Measurements from ENCODE around the gene SYK.

DNA sequence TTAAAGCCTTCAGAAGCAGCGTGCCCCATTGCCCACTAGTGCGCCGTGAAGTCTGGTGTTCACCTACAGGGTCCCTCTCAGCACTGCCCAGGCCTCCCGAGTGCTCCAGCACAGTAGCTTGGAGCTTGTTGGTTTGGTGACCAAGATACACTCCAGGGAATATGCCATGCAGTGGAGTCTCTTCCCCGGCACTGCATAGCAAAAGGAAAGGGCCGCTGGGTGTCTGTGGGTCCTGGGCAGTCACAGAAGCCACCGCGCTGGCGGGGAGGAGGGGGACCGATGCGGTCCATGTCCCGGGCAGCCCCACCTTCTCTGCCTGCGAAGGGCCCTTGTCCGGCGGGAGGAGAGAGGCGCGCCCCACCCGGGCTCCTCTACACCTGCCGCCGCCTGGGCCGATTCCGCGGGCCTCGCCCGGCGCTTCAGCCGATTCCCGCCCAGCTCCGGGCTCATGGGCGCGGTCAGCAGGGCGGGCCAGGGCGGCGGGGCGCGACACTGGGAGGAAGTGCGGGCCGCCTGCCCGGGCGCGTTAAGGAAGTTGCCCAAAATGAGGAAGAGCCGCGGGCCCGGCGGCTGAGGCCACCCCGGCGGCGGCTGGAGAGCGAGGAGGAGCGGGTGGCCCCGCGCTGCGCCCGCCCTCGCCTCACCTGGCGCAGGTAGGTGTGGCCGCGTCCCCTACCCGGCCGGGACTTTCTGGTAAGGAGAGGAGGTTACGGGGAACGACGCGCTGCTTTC is at the start of gene SYK:
- TF ChIP-seq, protein P1, sequence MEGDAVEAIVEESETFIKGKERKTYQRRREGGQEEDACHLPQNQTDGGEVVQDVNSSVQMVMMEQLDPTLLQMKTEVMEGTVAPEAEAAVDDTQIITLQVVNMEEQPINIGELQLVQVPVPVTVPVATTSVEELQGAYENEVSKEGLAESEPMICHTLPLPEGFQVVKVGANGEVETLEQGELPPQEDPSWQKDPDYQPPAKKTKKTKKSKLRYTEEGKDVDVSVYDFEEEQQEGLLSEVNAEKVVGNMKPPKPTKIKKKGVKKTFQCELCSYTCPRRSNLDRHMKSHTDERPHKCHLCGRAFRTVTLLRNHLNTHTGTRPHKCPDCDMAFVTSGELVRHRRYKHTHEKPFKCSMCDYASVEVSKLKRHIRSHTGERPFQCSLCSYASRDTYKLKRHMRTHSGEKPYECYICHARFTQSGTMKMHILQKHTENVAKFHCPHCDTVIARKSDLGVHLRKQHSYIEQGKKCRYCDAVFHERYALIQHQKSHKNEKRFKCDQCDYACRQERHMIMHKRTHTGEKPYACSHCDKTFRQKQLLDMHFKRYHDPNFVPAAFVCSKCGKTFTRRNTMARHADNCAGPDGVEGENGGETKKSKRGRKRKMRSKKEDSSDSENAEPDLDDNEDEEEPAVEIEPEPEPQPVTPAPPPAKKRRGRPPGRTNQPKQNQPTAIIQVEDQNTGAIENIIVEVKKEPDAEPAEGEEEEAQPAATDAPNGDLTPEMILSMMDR (IDR thresholded peaks at IDR 0.05 in 2 of 3, conservative IDR thresholded peaks at IDR 0.05 in 1 of 3; ENCODE audit: borderline replicate concordance in 1 of 3, insufficient read depth in 1 of 3, low read depth in 2 of 3, low read length in 2 of 3), result no peak
- TF ChIP-seq, protein P2, sequence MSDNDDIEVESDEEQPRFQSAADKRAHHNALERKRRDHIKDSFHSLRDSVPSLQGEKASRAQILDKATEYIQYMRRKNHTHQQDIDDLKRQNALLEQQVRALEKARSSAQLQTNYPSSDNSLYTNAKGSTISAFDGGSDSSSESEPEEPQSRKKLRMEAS (IDR thresholded peaks at IDR 0.05), result peak; percentile 75
- TF ChIP-seq, protein P3, sequence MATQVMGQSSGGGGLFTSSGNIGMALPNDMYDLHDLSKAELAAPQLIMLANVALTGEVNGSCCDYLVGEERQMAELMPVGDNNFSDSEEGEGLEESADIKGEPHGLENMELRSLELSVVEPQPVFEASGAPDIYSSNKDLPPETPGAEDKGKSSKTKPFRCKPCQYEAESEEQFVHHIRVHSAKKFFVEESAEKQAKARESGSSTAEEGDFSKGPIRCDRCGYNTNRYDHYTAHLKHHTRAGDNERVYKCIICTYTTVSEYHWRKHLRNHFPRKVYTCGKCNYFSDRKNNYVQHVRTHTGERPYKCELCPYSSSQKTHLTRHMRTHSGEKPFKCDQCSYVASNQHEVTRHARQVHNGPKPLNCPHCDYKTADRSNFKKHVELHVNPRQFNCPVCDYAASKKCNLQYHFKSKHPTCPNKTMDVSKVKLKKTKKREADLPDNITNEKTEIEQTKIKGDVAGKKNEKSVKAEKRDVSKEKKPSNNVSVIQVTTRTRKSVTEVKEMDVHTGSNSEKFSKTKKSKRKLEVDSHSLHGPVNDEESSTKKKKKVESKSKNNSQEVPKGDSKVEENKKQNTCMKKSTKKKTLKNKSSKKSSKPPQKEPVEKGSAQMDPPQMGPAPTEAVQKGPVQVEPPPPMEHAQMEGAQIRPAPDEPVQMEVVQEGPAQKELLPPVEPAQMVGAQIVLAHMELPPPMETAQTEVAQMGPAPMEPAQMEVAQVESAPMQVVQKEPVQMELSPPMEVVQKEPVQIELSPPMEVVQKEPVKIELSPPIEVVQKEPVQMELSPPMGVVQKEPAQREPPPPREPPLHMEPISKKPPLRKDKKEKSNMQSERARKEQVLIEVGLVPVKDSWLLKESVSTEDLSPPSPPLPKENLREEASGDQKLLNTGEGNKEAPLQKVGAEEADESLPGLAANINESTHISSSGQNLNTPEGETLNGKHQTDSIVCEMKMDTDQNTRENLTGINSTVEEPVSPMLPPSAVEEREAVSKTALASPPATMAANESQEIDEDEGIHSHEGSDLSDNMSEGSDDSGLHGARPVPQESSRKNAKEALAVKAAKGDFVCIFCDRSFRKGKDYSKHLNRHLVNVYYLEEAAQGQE (IDR thresholded peaks at IDR 0.05; ENCODE audit: low read depth), result no peak
- TF ChIP-seq, protein P4, sequence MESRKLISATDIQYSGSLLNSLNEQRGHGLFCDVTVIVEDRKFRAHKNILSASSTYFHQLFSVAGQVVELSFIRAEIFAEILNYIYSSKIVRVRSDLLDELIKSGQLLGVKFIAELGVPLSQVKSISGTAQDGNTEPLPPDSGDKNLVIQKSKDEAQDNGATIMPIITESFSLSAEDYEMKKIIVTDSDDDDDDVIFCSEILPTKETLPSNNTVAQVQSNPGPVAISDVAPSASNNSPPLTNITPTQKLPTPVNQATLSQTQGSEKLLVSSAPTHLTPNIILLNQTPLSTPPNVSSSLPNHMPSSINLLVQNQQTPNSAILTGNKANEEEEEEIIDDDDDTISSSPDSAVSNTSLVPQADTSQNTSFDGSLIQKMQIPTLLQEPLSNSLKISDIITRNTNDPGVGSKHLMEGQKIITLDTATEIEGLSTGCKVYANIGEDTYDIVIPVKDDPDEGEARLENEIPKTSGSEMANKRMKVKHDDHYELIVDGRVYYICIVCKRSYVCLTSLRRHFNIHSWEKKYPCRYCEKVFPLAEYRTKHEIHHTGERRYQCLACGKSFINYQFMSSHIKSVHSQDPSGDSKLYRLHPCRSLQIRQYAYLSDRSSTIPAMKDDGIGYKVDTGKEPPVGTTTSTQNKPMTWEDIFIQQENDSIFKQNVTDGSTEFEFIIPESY (IDR thresholded peaks at IDR 0.05; ENCODE audit: extremely low read depth, insufficient replicate concordance, low read length), result no peak
- TF ChIP-seq, protein P5, sequence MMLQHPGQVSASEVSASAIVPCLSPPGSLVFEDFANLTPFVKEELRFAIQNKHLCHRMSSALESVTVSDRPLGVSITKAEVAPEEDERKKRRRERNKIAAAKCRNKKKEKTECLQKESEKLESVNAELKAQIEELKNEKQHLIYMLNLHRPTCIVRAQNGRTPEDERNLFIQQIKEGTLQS (IDR thresholded peaks at IDR 0.05), result no peak
- TF ChIP-seq POLR2AphosphoS5 (IDR thresholded peaks at IDR 0.05; ENCODE audit: low read depth, low read length), result peak; percentile 35; the same call in 1 of the 2 replicates
- TF ChIP-seq POLR2A (IDR thresholded peaks at IDR 0.05; ENCODE audit: borderline replicate concordance, extremely low read depth, insufficient read depth, insufficient read length), result no peak
- TF ChIP-seq YY1 (IDR thresholded peaks at IDR 0.05; ENCODE audit: extremely low read depth, insufficient replicate concordance, low read depth, low read length), result no peak
- no peak for TF ChIP-seq SIN3A (IDR thresholded peaks at IDR 0.05; ENCODE audit: low read depth)
- TF ChIP-seq CBX3 (IDR thresholded peaks at IDR 0.05; ENCODE audit: low read depth), result no peak
- TF ChIP-seq EZH2 (IDR thresholded peaks at IDR 0.05), result no peak
- TF ChIP-seq SP1 (IDR thresholded peaks at IDR 0.05; ENCODE audit: low read depth), result no peak
- peak; percentile 55; the same call in 1 of the 2 replicates for TF ChIP-seq ZFX (IDR thresholded peaks at IDR 0.05)

All from HCT116 (cell line).